ENCODE measurements around the gene HTR3A.
"Not testable (repeated sequence)": the region's sequence is repeated elsewhere in the genome, so short reads cannot be mapped to it uniquely, and the experiment has no call there.

Gene HTR3A

GRCh38 chr11:113974741-113975470, at the start of gene HTR3A:
TSS of gene HTR3A (plus strand) at chr11:113975108. CDS start at chr11:113975326, 218 bp downstream.
- DNase-seq: no peak

- no peak for DNase-seq
Measured at GRCh38 chr11:113926273-113927197, 48.4 kb upstream of the HTR3A start.

- DNase-seq: no peak
Measured at GRCh38 chr11:113928311-113928710, 46.6 kb upstream of the HTR3A start.

- DNase-seq: no peak
Measured at GRCh38 chr11:113932788-113933187, 42.1 kb upstream of the HTR3A start.

GRCh38 chr11:113934193-113934592, 40.7 kb upstream of the HTR3A start:
- not testable (repeated sequence) for DNase-seq

- DNase-seq: no peak
Measured at GRCh38 chr11:113934761-113935160, 40.1 kb upstream of the HTR3A start.

- no peak for DNase-seq
Measured at GRCh38 chr11:113935858-113936257, 39.0 kb upstream of the HTR3A start.

- no peak for DNase-seq
Measured at GRCh38 chr11:113937918-113938317, 37.0 kb upstream of the HTR3A start.

GRCh38 chr11:113942256-113942655, 32.7 kb upstream of the HTR3A start:
- no peak for DNase-seq

GRCh38 chr11:113946162-113946561, 28.7 kb upstream of the HTR3A start:
- DNase-seq: not testable (repeated sequence)

GRCh38 chr11:113947994-113948393, 26.9 kb upstream of the HTR3A start:
- DNase-seq: no peak

- no peak for DNase-seq
Measured at GRCh38 chr11:113949891-113950290, 25.0 kb upstream of the HTR3A start.

- DNase-seq: no peak
Measured at GRCh38 chr11:113951537-113951936, 23.4 kb upstream of the HTR3A start.

- DNase-seq: no peak
Measured at GRCh38 chr11:113952070-113952469, 22.8 kb upstream of the HTR3A start.

- no peak for DNase-seq
Measured at GRCh38 chr11:113952588-113952987, 22.3 kb upstream of the HTR3A start.

- DNase-seq: no peak
Measured at GRCh38 chr11:113954235-113954634, 20.7 kb upstream of the HTR3A start.

- DNase-seq: no peak
Measured at GRCh38 chr11:113956986-113957385, 17.9 kb upstream of the HTR3A start.

GRCh38 chr11:113960702-113961330, 14.1 kb upstream of the HTR3A start:
- no peak for DNase-seq

GRCh38 chr11:113967361-113967760, 7.5 kb upstream of the HTR3A start:
- no peak for DNase-seq

- no peak for DNase-seq
Measured at GRCh38 chr11:113971506-113972195, 3.3 kb upstream of the HTR3A start.

GRCh38 chr11:113977071-113977490, 2.2 kb downstream of the HTR3A start:
- no peak for DNase-seq

- no peak for DNase-seq
Measured at GRCh38 chr11:113977701-113978100, 2.8 kb downstream of the HTR3A start.

GRCh38 chr11:113979431-113979830, 4.5 kb downstream of the HTR3A start:
- DNase-seq: no peak
